B cell (primary cell): ENCODE results near the gene RNPEPL1.
"Not testable (repeated sequence)": the region's sequence is repeated elsewhere in the genome, so short reads cannot be mapped to it uniquely, and the experiment has no call there.

Experiments
- CTCF ChIP-seq: fragments of 200-600 bp; IDR thresholded peaks from one replicate; pipeline ENCODE4 v1.8.0; 2022; ENCODE audit warnings: antibody characterized with exemption, mild to moderate bottlenecking
- EZH2 ChIP-seq: IDR thresholded peaks from 2 replicates; pipeline ENCODE4 v1.6.1; 2012; ENCODE audit warnings: borderline replicate concordance, low read depth, mild to moderate bottlenecking, moderate library complexity, low read length; ENCODE audit not compliant: insufficient read depth, poor library complexity, severe bottlenecking

- TF ChIP-seq CTCF, EZH2: not testable (repeated sequence)
These were observed 48.8 kb downstream of the RNPEPL1 start for GRCh38 chr2:240616860-240617666.
